SK-N-SH (cell line): ENCODE measurements around the gene FAM20C.

Experiments
- CTCF ChIP-seq: fragments of 200-600 bp; sonication (generic); IDR thresholded peaks from 2 replicates; pipeline ENCODE4 v1.6.1; 2017; ENCODE audit warnings: antibody characterized with exemption, mild to moderate bottlenecking, moderate library complexity
- RCOR1 ChIP-seq: fragments of 150-350 bp; IDR thresholded peaks from 2 replicates; pipeline ENCODE4 v1.6.1; 2017; ENCODE audit warnings: antibody characterized with exemption, low read length
- YY1 ChIP-seq: IDR thresholded peaks from 2 replicates; pipeline ENCODE4 v1.4.0; 2012; ENCODE audit warnings: low read depth, mild to moderate bottlenecking

- TF ChIP-seq CTCF (no peak), RCOR1 (no peak), YY1 (no peak)
Measured at GRCh38 chr7:196283-196682, 3.9 kb downstream of the FAM20C start.
